Esophagus squamous epithelium (tissue), 4 donors: ENCODE data around the gene SLC25A27.

Source experiments
- CTCF ChIP-seq, 6 experiments: fragments of 450-650 bp in 4 of 6; fragments of 200-600 bp in 2 of 6; sonication (generic) in 2 of 6; IDR thresholded peaks; one replicate each; pipeline ENCODE4 v1.5.1; 2016 to 2019; ENCODE audit warnings: antibody characterized with exemption in 6 of 6, mild to moderate bottlenecking in 4 of 6, moderate library complexity in 4 of 6
- POLR2A ChIP-seq, 4 donors: fragments of 450-650 bp; IDR thresholded peaks; one replicate each; pipeline ENCODE4 v1.6.1; 2017; ENCODE audit warnings: antibody characterized with exemption in 4 of 4, mild to moderate bottlenecking in 4 of 4, moderate library complexity in 3 of 4

DNA sequence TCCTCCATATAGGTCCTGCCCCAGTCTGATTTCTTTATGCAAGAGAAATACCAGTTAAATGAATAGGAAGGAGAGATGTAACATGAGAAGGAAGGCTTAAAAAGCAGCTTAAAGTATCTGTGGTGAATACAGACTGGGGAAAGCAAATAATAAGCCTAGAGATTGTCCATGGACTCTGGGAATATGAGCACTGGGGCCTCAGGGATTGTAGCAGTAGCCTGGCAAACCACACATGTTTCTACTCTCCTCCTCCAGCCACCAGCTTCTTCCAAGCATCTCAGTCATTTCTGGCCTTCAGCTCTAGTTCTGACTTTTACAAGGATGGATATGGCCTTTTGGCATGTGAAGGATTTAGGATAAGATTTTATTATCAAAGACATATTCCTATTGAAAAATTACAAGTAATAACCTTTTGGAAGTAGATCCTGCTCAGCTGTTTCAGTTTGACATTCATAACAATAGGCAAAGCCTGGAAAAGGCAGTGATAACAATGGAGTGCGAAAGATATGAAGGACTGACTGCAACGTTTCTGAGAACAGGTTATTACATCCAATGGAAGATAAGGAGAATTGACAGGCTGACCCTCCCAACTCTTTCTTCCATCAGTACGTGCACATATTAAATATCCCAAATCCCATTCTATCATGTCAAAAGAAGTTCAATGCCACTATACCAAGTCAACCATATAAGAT is 41.8 kb upstream of the SLC25A27 start:
- TF ChIP-seq CTCF (IDR thresholded peaks at IDR 0.05) = no peak
- no peak for TF ChIP-seq POLR2A (IDR thresholded peaks at IDR 0.05)
